HepG2 (cell line): ENCODE data around the gene RNU1-2. TPM values are rescaled to one million over a fixed set of nuclear protein-coding genes. Genes with fewer than 3 reads are reported as not detected.
A peak's percentile ranks its signal among the peaks of the same experiment; 100 is the strongest.

Experiments used
- ATF7-NPFF ChIP-seq: sonication (generic); formaldehyde crosslinking; IDR thresholded peaks from 2 replicates; pipeline ENCODE4 v1.8.1; 2023; ENCODE audit warnings: mild to moderate bottlenecking, low read depth, missing genetic modification reagents, moderate library complexity
- MXD1 ChIP-seq: sonication (generic); formaldehyde crosslinking; IDR thresholded peaks from 2 replicates; pipeline ENCODE4 v1.4.0; 2020; ENCODE audit warnings: mild to moderate bottlenecking, missing genetic modification reagents
- SNAPC5 ChIP-seq: sonication (generic); formaldehyde crosslinking; IDR thresholded peaks from 2 replicates; pipeline ENCODE4 v1.8.1; 2023; ENCODE audit warnings: mild to moderate bottlenecking, missing genetic modification reagents, borderline replicate concordance
- TCF12 ChIP-seq, 2 experiments: fragments of 450-650 bp in 1 of 2; sonication (generic) in 1 of 2; formaldehyde crosslinking in 1 of 2; IDR thresholded peaks; 2 replicates each; pipeline versions ENCODE4 v1.6.1 to v1.8.0; 2017 to 2022; ENCODE audit warnings: antibody characterized with exemption in 1 of 2, mild to moderate bottlenecking in 1 of 2, missing genetic modification reagents in 1 of 2, moderate library complexity in 1 of 2
- TFDP2 ChIP-seq: sonication (generic); formaldehyde crosslinking; IDR thresholded peaks from 2 replicates; pipeline ENCODE4 v1.4.0; 2020; ENCODE audit warnings: missing genetic modification reagents
- ZHX2 ChIP-seq, 2 experiments: sonication (generic) in 1 of 2; formaldehyde crosslinking in 1 of 2; IDR thresholded peaks; 2 replicates each; pipeline versions ENCODE4 v1.6.1 to v1.9.0; 2014 to 2022; ENCODE audit warnings: antibody characterized with exemption in 1 of 2, borderline replicate concordance in 1 of 2, inconsistent platforms in 1 of 2, low read depth in 1 of 2, missing genetic modification reagents in 1 of 2
- ZIK1 ChIP-seq: sonication (generic); formaldehyde crosslinking; IDR thresholded peaks from 2 replicates; pipeline ENCODE4 v1.5.0; 2020; ENCODE audit warnings: mild to moderate bottlenecking, low read depth, missing genetic modification reagents, borderline replicate concordance
- ZNF609 ChIP-seq: sonication (generic); formaldehyde crosslinking; IDR thresholded peaks from 2 replicates; pipeline ENCODE4 v1.4.0; 2020; ENCODE audit warnings: mild to moderate bottlenecking, missing genetic modification reagents, borderline replicate concordance
- ZNF768 ChIP-seq: sonication (generic); formaldehyde crosslinking; IDR thresholded peaks from 2 replicates; pipeline ENCODE4 v1.4.0; 2020; ENCODE audit warnings: missing genetic modification reagents
- polyA plus RNA-seq, 8 experiments: library from polyadenylated mRNA; depleted of rRNA in 3 of 8; stranded (reverse) in 7 of 8; unstranded in 1 of 8; fragments of >200 nt; fragmentation: Illumina TruSeq in 4 of 8; extraction: Trizol in 4 of 8; gene quantifications; 2 replicates each; pipeline versions ENCODE4 v1.2.1 to v1.2.3, GENCODE V29; 2011 to 2016; ENCODE audit warnings: low read depth in 4 of 8, missing spikeins in 1 of 8, mixed read lengths in 1 of 8; ENCODE audit not compliant: insufficient read depth in 1 of 8
- total RNA-seq, 5 experiments: library from RNA; depleted of rRNA; stranded (reverse); fragments of >200 nt; fragmentation: Illumina TruSeq; extraction: Trizol; gene quantifications; 2 replicates each; pipeline ENCODE4 v1.2.3, GENCODE V29; 2016; ENCODE audit warnings: low read depth in 1 of 5

Gene RNU1-2
- total and polyA plus RNA-seq, 2 of the 13 experiments (the other 11 are each of a cell fraction or from before 2014, with no cell fraction given) = under 0.01 to 11,018 TPM

- TF ChIP-seq ZIK1 = 0 out of 2 replicates have a peak, but pooled peaks have one; percentile 30
- TF ChIP-seq ATF7-NPFF (CRISPR knock-in tag) = peak; percentile 64; the same call in 1 of the 2 replicates
- TF ChIP-seq ZNF609 = no peak
- TF ChIP-seq MXD1 (CRISPR knock-in tag) = peak; percentile 43
- TF ChIP-seq ZNF768 (CRISPR knock-in tag) = peak; percentile 59; the same call in 1 of the 2 replicates
- TF ChIP-seq ZHX2 (IDR thresholded peaks at IDR 0.05; ENCODE audit: low read depth) = no peak
- TF ChIP-seq ZHX2 (CRISPR knock-in tag; IDR thresholded peaks at IDR 0.05; ENCODE audit: borderline replicate concordance) = no peak
- TF ChIP-seq TFDP2 = peak; percentile 49; the same call in 1 of the 2 replicates
- TF ChIP-seq TCF12 (IDR thresholded peaks at IDR 0.05) = no peak
- 0 out of 2 replicates have a peak, but pooled peaks have one; percentile 42 for TF ChIP-seq TCF12 (CRISPR knock-in tag; IDR thresholded peaks at IDR 0.05)
- peak; percentile 37; the same call in 1 of the 2 replicates for TF ChIP-seq SNAPC5 (CRISPR knock-in tag)
Measured at GRCh38 chr1:16913833-16914662, 18.3 kb downstream of the RNU1-2 start (continued).
